Measurements from ENCODE around the gene CFD. TPM values are rescaled to one million over a fixed set of nuclear protein-coding genes. Genes with fewer than 3 reads are reported as not detected.

The CFD gene
- polyA plus RNA-seq, 1 of the 3 experiments (the other 2 are of a cell fraction): 2.5 TPM

DNA sequence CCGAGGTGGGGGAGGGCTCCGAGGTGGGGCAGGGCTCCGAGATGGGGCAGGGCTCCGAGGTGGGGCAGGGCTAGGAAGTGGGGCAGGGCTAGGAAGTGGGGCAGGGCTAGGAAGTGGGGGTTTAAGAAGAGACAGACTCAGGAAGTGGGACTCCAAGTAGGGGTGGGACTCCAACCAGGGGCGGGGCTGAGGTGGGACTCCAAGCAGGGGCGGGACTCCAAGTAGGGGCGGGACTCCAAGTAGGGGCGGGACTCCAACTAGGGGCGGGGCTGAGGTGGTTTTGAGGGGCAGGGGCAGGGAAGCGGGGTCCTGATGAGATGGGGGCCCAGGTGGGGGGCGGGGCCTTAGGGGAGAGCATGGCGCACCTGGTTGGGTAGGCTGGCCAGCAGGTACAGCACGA, 13.6 kb downstream of the CFD start:
- peak; percentile 68 for DNase-seq
- Histone ChIP-seq H4K20me1 (ENCODE audit: insufficient read depth) (no peaks in the 10 kb centered on the region), H3K4me3 (ENCODE audit: low read depth in 2 of 2, low read length in 1 of 2) (no peak overlapping the region), H3K4me1 (ENCODE audit: control insufficient read depth in 1 of 2, insufficient read depth in 2 of 2, low read depth in 1 of 2, low read length in 1 of 2) (peaks cover 4 to 16% of the 10 kb centered on the region in 2 experiments; a peak in 2 of 4 replicates), H3K9me2 (no peaks in the 10 kb centered on the region), H3K27ac (ENCODE audit: low read depth in 2 of 2, low read length in 1 of 2) (no peak overlapping the region), H3K9ac (no peak overlapping the region), H3F3A (replicated peaks; ENCODE audit: insufficient read depth) (peaks cover 22% of the 10 kb centered on the region), H3K79me2 (ENCODE audit: insufficient read depth) (no peaks in the 10 kb centered on the region), H3K36me3 (replicated peaks in 1 of 2; ENCODE audit: control insufficient read depth in 1 of 2, insufficient read depth in 2 of 2, low read length in 1 of 2) (peaks cover 3 to 44% of the 10 kb centered on the region in 2 experiments), H3K4me2 (no peak overlapping the region), H2AFZ (ENCODE audit: low read depth) (no peak overlapping the region), H3K27me3 (ENCODE audit: insufficient read depth) (no peaks in the 10 kb centered on the region), H3K9me3 (no peaks in the 10 kb centered on the region)
- POLR2A ChIA-PET: no interaction called here
- TF ChIP-seq IRF3 (IDR thresholded peaks at IDR 0.05; ENCODE audit: low read depth, low read length): no peak
- no peak for TF ChIP-seq REST (IDR thresholded peaks at IDR 0.05; ENCODE audit: low read depth, low read length)
- TF ChIP-seq NFIC (IDR thresholded peaks at IDR 0.05; ENCODE audit: borderline replicate concordance): no peak
- no peak for TF ChIP-seq TCF12 (IDR thresholded peaks at IDR 0.05)
- TF ChIP-seq SIN3A (IDR thresholded peaks at IDR 0.05; ENCODE audit: borderline replicate concordance, low read depth, low read length): no peak
- TF ChIP-seq MEF2A (IDR thresholded peaks at IDR 0.05; ENCODE audit: borderline replicate concordance, low read depth): no peak
- no peak for TF ChIP-seq EP300 (IDR thresholded peaks at IDR 0.05; ENCODE audit: borderline replicate concordance in 1 of 2, low read depth in 1 of 2, low read length in 1 of 2)
- TF ChIP-seq TEAD4 (IDR thresholded peaks at IDR 0.05; ENCODE audit: borderline replicate concordance, insufficient read depth): no peak
- no peak for TF ChIP-seq GABPA (IDR thresholded peaks at IDR 0.05; ENCODE audit: low read depth)
- no peak for TF ChIP-seq NRF1 (IDR thresholded peaks at IDR 0.05; ENCODE audit: low read depth, low read length)
- TF ChIP-seq RFX5 (IDR thresholded peaks at IDR 0.05; ENCODE audit: low read length): no peak
- no peak for TF ChIP-seq ELF1 (IDR thresholded peaks at IDR 0.05)
- TF ChIP-seq TAF1 (IDR thresholded peaks at IDR 0.05; ENCODE audit: borderline replicate concordance, low read depth, low read length): no peak
- TF ChIP-seq GATA2 (CRISPR knock-in tag; IDR thresholded peaks at IDR 0.05): no peak
- no peak for TF ChIP-seq MXI1 (IDR thresholded peaks at IDR 0.05; ENCODE audit: low read depth, low read length)
- no peak for TF ChIP-seq FOXJ3 (CRISPR knock-in tag; IDR thresholded peaks at IDR 0.05)
- no peak for TF ChIP-seq MAX (IDR thresholded peaks at IDR 0.05; ENCODE audit: low read depth)
- TF ChIP-seq FOXM1 (IDR thresholded peaks at IDR 0.05; ENCODE audit: low read depth): no peak
- no peak for TF ChIP-seq CHD2 (IDR thresholded peaks at IDR 0.05; ENCODE audit: low read length, partially characterized antibody)
- CTCF ChIA-PET: interaction anchor here (0.6 kb wide), 1 partner anchor 103 kb away, joined by 4 read pairs; no protein-coding TSS in a partner anchor
- WGBS (ENCODE audit: low lambda C conversion rate): 90% methylated on average over 13 of the region's 13 CpGs

Data from SK-N-SH (cell line).